ENCODE results near the gene ZNF606. TPM values are rescaled to one million over a fixed set of nuclear protein-coding genes. Genes with fewer than 3 reads are reported as not detected.

ZNF606 gene
- total and polyA plus RNA-seq, 9 of the 15 experiments (the other 6 are each of a cell fraction or from before 2014, with no cell fraction given): 0.03 to 0.98 (median 0.28) TPM

GRCh38 chr19:57964761-57965160 lies 37.9 kb downstream of the ZNF606 start:
- Histone ChIP-seq H2AFZ (ENCODE audit: low read depth, low read length) (no peak overlapping the region), H3K4me1 (replicated peaks in 1 of 2; ENCODE audit: control insufficient read depth in 2 of 2, insufficient read depth in 2 of 2, low read length in 2 of 2) (no peaks in the 10 kb centered on the region), H3K9ac (ENCODE audit: insufficient read depth in 1 of 2, low read depth in 2 of 2, low read length in 2 of 2) (no peak overlapping the region), H3K4me2 (ENCODE audit: insufficient read depth, low read length) (no peak overlapping the region), H4K20me1 (replicated peaks; ENCODE audit: control insufficient read depth, insufficient read depth, low read length) (no peaks in the 10 kb centered on the region), H3K9me1 (ENCODE audit: control insufficient read depth, insufficient read depth, low read length) (no peaks in the 10 kb centered on the region), H3K79me2 (ENCODE audit: control insufficient read depth, insufficient read depth, low read length) (no peaks in the 10 kb centered on the region), H3K27ac (ENCODE audit: extremely low read depth, low read depth, low read length) (no peak overlapping the region), H3K27me3 (ENCODE audit: control insufficient read depth in 2 of 2, insufficient read depth in 2 of 2, low read length in 2 of 2) (no peaks in the 10 kb centered on the region), H3K36me3 (ENCODE audit: control insufficient read depth, insufficient read depth, low read length) (no peaks in the 10 kb centered on the region), H3K4me3 (no peak overlapping the region), H3K9me3 (replicated peaks; ENCODE audit: control insufficient read depth, insufficient read depth, low read depth, low read length) (no peaks in the 10 kb centered on the region)
- BruUV-seq (replicated peaks): no TSS peak
- ChIA-PET POLR2A (no interaction called here), CTCF (ENCODE audit: low intra/inter-chr PET ratio) (no interaction called here)
- FAIRE-seq (no peak), ATAC-seq (no peak), DNase-seq (ENCODE audit: extremely low read depth in 1 of 4, low spot score in 3 of 4) (no peak)
- in situ Hi-C loops (cut with MboI) (no loop called here), intact Hi-C loops (cut with micrococcal nuclease) (no loop called here)
- WGBS (ENCODE audit: insufficient coverage, low coverage, missing lambda C conversion rate): under 1% methylated on average over 8 of the region's 8 CpGs
- TF ChIP-seq ZNF124 (CRISPR knock-in tag; IDR thresholded peaks at IDR 0.05) (no peak), ATF7 (IDR thresholded peaks at IDR 0.05) (0 out of 2 replicates have a peak, but pooled peaks have one; percentile 30), ETS2 (tag; IDR thresholded peaks at IDR 0.05; ENCODE audit: borderline replicate concordance, poor library complexity, severe bottlenecking) (no peak), CEBPG (CRISPR knock-in tag; IDR thresholded peaks at IDR 0.05) (no peak), CEBPG (tag; conservative IDR thresholded peaks at IDR 0.05 in 1 of 2, IDR thresholded peaks at IDR 0.05 in 1 of 2) (peak in 1 of 2 experiments; percentile 68; a peak in 2 of 4 replicates)
- TF ChIP-seq, protein P1, sequence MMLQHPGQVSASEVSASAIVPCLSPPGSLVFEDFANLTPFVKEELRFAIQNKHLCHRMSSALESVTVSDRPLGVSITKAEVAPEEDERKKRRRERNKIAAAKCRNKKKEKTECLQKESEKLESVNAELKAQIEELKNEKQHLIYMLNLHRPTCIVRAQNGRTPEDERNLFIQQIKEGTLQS (IDR thresholded peaks at IDR 0.05): peak; percentile 15; the same call in 1 of the 2 replicates
- TF ChIP-seq, protein P1 (CRISPR knock-in tag; conservative IDR thresholded peaks at IDR 0.05): no peak
